ENCODE results near the gene PRKCA.

Gene PRKCA

DNA sequence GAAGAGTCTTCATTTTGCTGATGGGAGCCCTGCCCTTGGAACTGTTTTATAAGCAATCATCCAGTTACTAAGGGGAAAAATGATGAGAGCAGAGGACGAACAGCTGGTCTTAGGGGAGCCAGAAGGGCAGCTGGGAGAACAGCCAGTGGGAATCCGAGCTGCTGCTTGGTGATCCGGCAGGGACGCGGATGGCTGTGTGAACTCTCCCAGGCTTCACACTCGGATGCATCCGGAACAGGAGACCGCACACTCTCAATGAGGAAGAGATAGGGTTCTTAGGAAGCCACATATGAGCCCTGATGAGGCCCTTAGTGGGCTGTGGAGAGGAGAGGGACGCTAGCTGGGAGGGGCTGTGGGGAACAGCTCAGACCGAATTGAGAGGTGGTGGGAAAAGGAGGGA lies 527.5 kb downstream of the PRKCA start:
- no peak for DNase-seq

DNA sequence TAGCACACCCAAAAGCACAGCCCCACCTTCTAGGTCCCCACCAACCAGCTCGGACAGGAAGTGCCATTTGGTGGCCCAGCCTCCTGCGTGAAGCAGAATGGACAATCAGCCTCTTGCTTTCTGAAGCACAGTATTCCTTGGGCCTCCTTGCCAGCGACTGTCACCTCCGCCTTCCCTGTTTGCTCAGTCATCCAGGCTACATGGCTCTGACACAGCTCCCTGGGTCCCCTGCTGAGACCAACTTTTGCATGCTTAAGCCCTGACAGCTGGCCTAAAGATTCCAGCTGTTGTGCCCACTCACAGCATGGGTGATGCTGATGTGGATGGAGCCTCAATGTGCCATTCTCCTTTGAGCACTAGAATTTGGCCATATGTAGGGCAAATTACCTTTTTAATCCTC lies 528.0 kb downstream of the PRKCA start:
- no peak for DNase-seq

DNA sequence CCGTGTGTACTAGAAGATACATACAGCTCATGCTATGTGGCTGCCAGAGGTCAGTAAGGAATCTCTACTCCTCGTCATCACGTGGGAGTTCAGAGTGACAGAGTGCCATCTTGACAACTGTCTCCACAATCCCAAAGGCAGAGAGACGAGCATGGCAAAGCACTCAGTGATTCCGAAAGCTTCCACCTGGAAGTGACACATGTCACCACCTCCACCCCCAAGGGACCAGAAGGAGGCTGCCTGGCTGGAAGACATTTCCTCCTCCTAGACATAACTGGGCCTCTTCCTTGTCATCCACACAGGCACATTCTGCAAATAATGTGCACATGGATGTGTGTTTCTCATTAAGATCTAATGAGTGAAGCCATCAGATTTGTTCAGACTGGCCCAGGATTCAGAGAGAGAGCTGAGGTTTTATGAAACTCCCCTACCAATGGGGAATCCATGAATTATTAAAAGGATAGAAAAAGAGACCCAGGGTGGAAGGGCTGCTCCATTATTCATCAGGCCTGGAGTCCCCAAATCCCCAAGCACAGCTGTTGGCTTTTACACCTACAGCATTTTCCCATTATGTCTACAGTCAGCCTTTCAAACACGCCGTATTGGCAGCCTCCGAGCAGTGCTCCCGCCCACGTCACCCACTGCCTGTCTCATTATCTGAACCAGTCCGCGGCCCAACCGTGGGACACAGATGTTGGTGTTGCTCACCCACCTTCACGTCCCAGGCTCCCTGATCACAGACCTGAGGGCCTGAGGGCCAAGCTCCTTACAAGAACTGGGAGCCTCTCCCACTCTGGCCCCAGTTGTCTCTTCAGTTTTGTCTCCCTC lies 529.2 kb downstream of the PRKCA start:
- no peak for DNase-seq

DNA sequence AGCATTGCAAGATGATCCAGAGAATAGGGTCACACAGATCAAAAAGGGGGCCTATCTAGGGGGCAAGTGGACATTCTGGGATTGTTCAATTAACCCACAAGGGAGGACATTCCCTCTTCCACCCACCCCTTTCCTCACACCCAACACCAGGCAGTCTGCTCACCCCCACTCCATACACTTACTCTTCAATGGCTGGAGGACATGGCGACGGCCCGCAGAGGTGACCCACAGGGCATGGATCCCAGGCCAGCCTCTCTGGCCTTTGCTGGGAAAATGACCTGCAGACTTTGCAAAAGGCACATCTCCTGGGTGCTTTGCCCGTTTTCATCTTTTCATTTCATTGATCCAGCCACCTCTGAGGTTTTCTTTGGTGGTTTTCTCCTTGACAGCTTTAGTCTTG lies 530.8 kb downstream of the PRKCA start:
- no peak for DNase-seq

DNA sequence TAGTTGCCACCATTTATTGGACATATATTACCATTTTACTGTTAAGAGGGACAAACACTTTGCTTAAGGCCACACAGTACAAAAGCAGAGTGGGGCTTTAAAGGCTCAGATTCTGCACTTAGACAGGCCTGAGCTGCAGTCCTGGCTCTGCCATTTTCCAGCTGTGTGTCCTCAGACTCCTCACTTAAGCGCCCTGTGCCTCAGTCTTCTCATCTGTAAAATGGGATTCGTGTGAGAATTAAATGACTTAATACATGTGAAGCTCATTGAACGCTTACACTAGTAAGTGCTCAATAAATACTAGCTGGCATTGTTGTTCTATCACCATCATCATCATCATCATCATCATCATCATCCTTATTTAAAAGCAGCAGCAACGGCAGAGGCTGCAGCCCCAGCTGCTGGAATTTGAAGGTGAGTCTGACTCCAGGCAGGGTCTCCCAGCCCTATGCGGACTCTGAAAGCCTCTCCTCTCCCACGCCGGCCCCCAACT lies 532.1 kb downstream of the PRKCA start:
- DNase-seq = no peak

DNA sequence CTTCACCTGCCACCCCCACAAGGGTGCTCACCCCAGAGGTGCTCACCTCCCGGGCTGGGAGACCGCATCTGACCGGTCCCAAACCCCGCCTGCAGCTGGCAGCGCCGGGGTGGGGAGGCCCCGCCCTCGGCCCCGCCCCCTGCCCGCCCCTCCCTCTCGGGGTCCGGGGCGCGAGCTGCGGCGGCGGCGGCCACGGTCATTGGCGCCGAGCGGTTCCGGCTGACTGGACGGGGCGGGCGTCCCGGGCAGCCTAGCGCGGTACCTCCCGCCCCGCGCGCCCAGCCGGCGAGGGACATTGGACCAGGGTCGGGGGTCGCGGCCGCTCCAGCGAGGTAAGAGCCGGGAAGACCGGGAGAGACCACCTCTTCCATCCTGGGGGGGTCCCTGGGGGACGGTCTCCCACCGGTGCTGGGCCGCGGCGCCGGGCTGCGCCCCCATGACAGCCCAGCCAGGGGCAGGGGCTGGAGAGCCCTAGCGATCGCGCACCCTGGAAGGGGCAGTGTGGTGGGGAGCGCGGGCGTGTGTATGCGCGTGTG lies 532.6 kb downstream of the PRKCA start, which contains the start of gene CACNG5:
Gene CACNG5, plus strand, starts transcription at position 199 of the 536 bp plus-strand sequence. CDS start 42,216 bp downstream, outside the sequence.
- DNase-seq = no peak

DNA sequence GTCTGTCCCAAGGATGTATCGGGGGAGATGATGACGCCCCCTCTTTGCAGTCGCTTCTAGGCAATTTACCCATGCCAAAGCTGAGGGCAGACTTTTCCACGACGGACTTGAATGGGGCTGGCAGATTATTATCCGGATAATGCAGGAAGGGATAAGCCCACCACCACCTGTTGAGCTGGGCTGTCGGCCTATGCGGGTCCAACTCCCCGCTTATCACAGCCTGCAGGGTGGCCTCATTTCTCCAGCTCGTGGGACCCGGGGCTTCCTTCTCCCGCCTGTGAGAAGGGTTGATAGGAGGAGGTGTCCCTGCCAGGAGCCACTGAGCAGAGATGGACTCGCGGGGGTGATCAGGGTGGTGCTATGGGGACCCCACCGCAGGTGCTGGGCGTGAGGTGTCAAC lies 533.1 kb downstream of the PRKCA start:
- DNase-seq = no peak

DNA sequence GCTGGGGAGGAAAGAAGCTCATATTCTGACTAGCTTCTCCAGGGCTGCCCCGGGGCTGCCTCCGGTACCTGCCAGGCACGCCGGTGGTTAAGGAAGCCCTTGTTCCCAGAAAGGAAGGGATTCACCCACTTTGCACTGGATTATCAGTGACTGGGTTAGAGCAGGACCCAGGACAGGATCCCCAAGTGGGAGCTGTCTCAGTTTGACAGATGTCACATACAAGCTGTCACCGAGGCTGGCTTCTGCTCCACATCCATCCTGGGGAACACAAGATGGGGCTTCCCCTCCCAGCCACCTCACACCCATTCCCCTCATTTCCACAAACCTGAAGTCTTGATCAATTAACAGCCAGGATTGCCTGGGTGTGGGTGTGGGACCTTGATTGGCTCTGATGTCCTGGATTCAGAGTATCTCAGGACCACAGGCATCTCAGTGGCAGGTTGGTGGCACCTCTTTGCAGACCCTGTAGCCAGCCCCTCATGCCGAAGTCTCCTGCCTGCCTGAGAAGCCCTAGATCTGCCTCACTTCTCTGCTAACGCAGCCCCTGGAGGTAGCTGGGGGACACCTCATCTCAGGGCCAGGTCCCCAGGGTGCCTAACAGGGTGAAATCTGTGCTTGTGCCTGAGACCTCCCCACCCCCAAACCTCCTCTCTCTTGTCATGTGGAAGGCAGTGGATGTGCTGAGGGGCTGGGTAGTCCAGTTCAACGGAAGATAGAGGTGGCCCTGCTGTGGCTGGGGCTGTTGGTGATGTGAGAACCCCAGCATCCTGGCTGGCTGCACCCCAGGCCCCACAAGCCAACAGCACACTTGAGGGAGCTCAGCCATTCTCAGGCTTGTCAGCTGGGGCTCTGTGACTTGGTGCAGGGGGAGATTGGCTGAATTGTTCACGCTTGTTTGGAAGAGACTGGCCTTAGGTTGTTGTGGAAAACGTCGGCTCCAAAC lies 533.9 kb downstream of the PRKCA start:
- DNase-seq = no peak

DNA sequence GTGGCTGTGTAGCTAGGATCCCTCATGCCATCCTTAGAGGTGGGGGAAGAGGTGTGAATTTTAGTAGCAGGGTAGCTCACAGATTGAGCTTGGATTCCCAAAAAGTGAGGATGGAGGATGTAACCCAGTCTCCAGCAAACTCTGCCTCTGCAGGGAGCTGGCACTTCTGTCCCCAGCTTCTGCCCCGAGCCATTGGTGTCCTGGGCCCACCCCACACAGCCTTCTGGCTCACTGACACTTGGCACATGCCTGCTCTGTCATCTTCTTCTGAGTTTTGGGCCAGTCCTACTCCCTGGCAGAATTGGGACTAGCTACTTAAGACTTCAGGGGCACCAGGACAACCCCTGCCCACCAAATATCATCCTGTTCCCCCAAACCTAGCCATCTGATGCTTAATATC lies 534.8 kb downstream of the PRKCA start:
- DNase-seq = no peak

DNA sequence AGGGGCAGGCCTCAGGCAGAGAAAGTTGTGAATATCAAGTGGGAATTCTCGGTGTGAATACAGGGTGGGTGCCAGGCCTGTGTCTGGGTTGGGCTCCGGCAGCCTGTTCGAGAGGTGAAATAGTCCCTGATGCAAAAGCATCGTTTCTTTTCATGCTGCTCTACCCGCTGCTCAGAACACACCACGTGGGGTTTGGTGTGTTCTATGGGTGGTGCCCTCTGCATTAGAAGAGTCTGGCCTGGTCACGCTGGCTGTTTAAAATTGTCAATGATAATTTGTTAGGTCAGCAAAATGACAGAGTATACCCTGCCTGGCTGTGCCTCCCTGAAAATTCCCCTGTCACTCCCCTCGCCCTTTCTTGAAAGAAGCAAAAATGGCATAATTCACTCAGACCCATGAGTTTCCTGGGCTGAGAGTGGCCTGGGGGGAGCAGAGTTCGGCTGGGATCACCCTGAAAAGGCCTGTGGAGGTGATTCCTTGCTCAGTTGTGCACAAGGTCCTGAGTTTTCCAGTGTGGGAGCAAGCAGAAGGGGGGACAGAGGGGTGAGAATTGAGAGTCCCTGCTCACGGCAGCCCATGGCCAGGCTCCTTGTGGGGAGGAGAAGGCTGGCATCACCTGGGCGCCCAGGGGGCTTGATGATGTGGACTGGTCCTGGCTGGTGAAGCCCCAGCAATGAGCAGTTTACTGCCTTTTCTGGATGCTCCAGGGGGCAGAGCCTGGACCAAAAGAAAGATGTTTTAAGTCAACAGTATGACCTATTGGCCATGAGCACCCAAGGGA lies 535.7 kb downstream of the PRKCA start:
- DNase-seq = no peak

DNA sequence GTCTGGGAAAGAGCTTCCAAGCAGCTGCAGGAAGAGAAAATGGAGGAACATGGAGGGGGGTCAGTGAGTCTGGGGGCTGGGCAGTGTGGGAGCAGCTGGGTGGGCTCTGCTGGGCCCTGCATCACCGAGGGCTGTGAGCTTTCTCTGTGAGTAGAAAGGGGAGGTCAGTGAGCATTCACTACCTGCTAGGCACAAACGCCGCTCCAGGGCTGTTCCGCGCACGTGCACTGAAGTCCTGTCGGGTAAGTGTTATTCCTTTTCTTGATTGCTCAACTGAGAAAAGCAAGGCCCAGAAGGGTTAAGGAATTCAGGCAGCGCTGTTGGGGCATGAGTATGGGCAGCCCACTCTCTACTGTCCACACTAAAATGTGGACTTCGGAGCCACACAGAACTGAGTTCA lies 537.2 kb downstream of the PRKCA start:
- no peak for DNase-seq

DNA sequence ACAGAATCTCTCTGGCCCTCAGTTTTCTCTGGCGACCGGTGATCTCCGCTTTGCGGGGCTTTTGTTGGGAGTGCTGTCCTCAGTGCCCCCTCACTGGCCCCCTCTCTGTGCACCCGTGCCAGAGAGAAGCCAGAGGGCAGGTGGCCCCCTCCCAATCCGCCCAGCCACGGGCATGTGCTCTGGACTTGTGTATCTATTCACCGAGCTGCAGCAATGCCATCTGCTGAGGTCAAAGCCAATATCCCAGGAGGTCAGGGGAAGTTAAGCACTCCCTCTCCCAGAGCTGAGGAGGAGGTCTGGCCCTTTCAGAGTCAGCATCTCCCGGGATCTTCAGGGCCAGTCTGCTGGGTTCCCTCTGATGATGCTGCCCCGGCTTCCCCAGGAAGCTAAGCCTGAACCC lies 537.6 kb downstream of the PRKCA start:
- no peak for DNase-seq

DNA sequence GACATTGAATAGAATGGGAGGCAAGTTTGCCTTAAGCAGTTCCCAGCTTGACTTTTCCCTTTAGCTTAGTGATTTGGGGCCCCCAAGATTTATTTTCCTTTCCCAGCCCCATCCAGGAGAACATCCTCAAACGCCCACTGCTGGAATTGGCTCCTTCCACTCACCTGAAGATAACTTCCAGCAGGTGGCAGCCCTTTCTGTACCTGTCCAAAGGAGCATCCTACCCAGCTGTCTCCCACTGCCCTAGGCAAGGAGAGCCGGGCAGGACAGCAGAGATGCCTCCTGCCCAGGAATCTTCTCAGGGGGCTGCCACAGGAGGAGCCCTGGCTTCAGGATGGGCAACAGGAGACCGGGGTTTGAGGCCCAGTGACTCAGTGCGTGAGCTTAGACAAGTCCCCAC lies 538.9 kb downstream of the PRKCA start:
- no peak for DNase-seq

DNA sequence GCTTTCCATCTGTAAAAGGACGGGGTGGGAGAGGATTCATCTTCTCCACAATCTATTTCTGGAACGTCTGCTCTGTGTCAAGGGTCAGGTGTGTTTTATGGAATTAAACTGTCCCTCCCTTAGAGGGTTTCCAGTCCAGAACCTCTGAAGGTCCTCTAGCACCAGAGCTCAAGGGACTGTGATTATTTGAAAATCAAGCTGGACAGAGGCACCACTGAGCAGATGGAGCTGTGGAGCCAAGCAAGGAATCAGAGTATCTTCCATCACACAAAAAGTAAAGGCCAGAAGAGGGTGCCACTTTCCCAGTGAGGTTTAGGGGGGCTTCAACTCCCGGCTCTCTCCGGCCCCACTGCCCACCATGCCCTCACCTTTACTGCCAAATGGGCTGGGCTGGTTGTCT lies 539.3 kb downstream of the PRKCA start:
- DNase-seq = no peak

DNA sequence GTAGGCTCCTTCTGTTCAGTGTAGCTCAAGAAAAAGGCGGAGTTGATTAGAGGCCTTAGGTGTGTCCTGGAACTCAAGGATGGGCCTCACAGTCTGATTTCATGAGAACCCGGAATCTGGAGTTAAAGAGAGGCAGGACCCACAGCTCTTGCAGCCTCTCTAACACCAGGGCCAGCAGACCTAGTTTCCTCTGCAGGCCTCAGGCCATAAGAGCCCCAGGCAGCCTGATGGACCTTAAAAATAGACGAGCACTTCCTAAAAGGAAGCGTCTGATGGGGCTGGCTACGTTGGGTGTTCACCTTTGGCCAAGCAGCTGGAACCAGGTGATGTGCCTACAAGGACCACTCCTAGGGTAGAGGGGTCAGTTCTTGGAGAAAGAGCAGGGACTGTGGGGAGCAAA lies 540.1 kb downstream of the PRKCA start:
- DNase-seq = no peak

DNA sequence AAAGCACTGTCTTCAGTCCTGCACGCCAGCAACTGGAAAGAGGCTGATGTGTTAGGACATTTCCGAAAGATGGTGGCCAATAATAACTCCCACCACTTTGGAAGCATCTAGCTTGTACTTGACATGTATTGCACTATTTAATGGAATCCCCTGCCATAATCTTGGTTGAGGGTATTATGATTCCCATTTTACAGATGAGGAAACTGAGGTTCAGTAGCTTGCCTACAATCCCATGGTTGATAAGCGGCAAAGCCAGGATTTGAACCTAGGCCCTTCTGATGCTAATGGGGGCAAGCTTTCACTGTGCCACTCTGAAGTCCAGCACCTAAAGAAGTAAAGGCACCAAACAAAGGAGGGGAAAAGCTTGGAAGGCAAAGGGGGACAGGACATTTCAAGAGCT lies 540.5 kb downstream of the PRKCA start:
- DNase-seq = no peak

DNA sequence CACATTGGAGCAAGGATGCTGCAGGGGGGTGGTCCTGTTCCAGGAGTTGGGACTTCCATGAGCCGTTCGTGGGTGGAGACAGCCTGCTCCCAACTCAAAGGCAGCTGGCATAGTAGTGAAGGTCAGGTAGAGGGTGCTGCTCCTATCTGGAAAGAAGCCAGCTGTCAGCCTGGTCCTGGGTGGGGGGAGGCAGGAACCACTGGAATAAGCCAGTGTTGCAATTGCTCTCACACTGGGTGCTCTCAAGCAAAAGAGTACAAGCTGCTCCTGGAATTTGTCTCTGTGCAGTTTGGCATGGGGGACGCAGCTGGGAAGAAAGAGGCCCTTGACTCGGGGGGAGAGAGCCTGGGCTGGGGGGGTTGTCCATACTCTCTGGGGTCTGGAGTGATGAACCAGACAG lies 541.2 kb downstream of the PRKCA start:
- no peak for DNase-seq

DNA sequence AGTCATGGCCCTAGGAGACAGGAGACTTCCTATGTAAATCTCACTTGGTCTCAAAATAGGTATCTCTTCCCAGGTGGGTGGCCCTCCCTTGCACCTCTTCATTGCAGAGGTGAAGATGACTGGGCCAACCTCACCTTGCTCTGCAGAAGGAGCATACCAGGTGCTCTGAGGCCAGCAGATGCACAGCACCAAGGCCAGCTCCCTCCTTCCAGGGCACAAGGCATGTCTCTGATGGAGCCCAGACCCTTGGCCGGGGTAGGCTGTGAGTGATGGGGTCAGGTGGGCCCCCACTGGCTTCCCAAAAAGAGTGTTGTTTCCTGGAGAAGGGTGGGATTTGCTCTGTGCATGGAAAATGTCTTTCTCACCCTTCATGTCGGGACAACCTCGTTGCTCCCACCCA lies 545.3 kb downstream of the PRKCA start:
- DNase-seq = no peak

DNA sequence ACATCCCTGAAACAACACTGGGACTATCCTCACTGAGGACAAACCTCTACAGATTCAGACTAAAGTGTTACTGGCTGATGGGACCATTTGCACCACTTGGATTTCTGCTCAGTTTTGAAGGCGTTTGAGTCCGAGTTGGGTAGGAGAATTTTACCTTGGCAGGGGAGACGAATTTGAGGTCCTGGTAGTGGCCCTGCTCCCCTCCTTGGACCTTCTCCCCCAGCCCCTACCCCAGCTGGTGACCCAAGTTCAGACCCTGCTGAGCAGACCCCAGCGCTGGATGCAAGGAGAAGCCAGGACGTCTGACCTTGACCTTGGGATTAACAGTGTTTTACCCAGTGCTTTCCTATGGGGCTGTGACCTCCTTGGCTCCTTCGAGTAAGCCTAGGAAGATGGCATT lies 546.1 kb downstream of the PRKCA start:
- no peak for DNase-seq

DNA sequence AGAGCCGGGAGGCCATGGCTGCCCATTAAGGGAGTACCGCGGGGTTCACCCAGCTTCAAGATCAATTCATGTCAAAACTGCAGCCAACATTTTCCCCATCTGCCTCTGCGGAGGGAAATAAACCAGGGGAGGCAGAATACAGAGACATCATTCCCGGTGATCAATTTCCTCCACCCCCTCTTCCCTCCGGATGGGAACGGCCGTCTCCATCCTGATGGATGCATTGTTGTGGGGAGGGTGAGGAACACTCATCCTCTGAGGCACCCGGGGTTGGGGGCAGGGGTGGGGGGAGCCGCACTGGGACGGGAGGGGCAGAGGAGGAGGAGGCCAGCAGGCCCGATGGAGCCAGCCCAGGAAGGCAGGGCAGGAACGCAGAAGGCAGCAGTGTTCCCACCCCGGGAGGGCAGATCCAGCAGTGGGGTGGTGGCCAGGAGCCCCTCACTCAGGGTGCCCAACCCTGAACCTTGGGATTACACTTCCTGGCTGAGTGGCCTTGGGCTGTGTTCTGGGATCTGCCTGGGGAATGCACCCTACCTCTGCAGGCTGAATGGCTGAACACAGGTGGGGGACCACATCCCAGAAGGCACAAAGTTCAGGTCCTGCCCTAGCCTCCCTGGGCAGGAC lies 546.7 kb downstream of the PRKCA start:
- DNase-seq = no peak

DNA sequence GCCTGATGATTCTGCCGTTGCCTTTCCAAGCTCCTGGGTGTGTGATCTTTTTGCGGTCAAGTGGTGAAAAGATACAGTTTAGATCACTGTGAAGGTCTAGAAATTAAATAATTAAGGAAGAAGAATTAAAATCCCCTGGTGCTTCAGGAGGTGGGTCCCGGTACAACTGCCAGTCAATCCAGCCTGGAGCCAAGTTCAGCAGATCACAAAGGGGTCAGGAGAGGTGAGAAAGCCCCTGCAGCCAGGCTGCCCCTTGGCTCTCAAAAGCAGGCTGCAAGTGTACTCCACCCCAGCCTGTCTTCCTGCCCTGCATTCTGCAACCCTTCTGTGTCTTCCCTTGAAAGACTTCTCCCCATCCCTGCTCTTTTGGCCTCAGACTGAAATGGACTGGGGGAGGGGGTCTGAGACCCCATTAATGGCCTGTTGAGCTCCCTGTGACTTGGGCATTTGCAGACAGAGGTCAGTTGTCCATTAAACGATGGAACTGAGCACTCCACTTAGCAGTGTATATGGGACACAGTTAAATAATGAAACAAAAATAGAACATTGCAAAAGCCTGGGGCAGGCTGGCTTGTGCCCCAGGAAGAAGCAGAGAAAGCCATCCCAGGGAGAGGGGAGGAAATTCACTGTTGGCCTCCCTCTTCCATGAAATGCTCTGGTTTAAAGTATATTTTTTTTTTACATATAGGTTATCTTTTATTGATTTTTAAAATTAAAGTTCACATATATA lies 547.6 kb downstream of the PRKCA start:
- no peak for DNase-seq

Data from effector CD8-positive, alpha-beta T cell (primary cell).